ENCODE results near the gene SQOR.
A peak's percentile ranks its signal among the peaks of the same experiment; 100 is the strongest.
"Not testable (repeated sequence)": the region's sequence is repeated elsewhere in the genome, so short reads cannot be mapped to it uniquely, and the experiment has no call there.

The SQOR gene

DNA sequence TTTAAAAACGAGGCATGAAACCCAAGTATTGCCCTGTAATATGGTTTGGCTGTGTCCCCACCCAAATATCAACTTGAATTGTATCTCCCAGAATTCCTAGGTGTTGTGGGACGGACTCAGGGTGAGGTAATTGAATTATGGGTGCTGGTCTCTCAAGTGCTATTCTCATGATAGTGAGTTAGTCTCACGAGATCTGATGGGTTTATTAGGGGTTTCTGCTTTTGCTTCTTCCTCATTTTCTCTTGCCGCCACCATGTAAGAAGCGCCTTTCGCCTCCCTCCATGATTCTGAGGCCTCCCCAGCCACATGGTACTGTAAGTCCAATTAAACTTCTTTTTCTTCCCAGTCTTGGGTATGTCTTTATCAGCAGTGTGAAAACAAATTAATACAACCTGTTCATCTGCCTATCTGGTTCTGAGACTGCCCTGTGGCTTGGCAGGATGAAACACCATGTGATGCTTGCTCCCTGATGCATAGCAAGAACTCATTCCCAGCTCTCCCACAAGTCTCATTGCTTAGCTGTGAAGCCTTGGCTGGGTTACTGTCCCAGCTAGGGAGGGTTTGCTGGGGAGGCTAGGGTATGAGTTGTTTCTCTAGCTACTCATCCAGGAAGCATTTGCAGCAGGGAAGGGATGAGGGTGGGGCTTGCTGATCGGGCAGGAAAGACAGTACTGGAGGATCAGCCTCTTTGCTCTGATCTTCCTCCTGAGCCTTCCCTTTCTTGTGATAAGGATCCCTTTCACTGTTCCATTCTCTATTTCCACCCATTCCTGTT is 3.7 kb upstream of the SQOR start:
- FAIRE-seq, result peak; percentile 49
- DNase-seq (ENCODE audit: insufficient read length, low spot score), result no peak

GRCh38 chr15:45631776-45632175 is 3.1 kb upstream of the SQOR start:
- FAIRE-seq, result no peak
- no peak for DNase-seq (ENCODE audit: insufficient read length, low spot score)

GRCh38 chr15:45635191-45635638 is 386 bp downstream of the SQOR start:
- peak; percentile 91 for FAIRE-seq

GRCh38 chr15:45635763-45636292 is 999 bp downstream of the SQOR start:
- no peak for DNase-seq (ENCODE audit: insufficient read length, low spot score)
- no peak for FAIRE-seq

More at GRCh38 chr15:45635191-45635638, 386 bp downstream of the SQOR start:
- DNase-seq (ENCODE audit: insufficient read length, low spot score), result no peak

- FAIRE-seq, result no peak
- no peak for DNase-seq (ENCODE audit: insufficient read length, low spot score)
Measured at GRCh38 chr15:45637141-45637540, 2.3 kb downstream of the SQOR start.

GRCh38 chr15:45637552-45638033 is 2.8 kb downstream of the SQOR start:
- peak; percentile 52 for DNase-seq (ENCODE audit: insufficient read length, low spot score)
- peak; percentile 92 for FAIRE-seq

DNA sequence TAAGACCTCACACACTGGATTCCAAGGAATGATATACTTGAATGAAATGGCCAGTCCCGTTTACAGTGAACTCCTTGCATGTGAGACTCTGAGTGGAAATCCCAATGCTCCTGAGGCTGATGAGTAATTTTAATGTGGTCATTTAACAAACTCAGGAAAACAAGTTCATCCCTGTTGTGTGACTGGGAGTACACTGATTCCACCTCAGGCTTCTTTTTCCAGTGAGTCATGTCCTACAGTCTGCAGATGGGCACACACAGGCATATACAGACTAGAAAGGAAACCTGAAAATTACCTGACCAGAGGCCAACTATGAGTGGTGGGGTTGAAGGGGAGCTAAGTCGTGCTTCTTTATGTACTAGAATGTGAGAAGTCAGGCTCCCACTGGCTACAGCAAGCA is 5.8 kb downstream of the SQOR start:
- no peak for DNase-seq (ENCODE audit: insufficient read length, low spot score)
- no peak for FAIRE-seq

GRCh38 chr15:45641374-45641781 is 6.5 kb downstream of the SQOR start:
- FAIRE-seq, result no peak
- DNase-seq (ENCODE audit: insufficient read length, low spot score), result no peak

- DNase-seq (ENCODE audit: insufficient read length, low spot score), result no peak
- no peak for FAIRE-seq
Measured at GRCh38 chr15:45641999-45642932, 7.4 kb downstream of the SQOR start.

GRCh38 chr15:45644437-45644836 is 9.6 kb downstream of the SQOR start:
- DNase-seq (ENCODE audit: insufficient read length, low spot score), result no peak
- no peak for FAIRE-seq

- no peak for FAIRE-seq
Measured at GRCh38 chr15:45645026-45645980, 10.5 kb downstream of the SQOR start.

DNA sequence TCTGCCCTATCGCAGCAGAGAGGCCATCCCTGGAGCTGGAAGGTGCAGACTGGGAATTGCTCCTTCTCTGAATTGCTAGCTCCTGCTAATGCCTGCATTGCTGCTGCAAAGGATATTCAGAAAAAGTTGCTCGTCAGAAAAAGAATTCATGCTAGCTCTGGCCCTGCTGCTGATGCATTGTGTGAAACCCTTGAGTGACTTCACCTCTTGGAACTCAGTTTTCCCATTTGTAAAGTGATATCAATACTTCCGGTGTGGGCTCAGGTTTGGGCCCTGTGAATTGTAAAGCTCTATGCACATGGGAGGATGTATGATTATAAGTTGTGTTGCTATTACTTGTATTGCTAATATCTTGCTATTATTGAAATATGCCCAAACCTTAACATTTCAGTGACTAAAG is 11.4 kb downstream of the SQOR start:
- FAIRE-seq, result no peak

More at GRCh38 chr15:45645026-45645980, 10.5 kb downstream of the SQOR start:
- no peak for DNase-seq (ENCODE audit: insufficient read length, low spot score)

GRCh38 chr15:45647828-45648227 is 13.0 kb downstream of the SQOR start:
- FAIRE-seq, result no peak
- DNase-seq (ENCODE audit: insufficient read length, low spot score), result no peak

More for the DNA sequence above, 11.4 kb downstream of the SQOR start:
- no peak for DNase-seq (ENCODE audit: insufficient read length, low spot score)

GRCh38 chr15:45648521-45649200 is 13.8 kb downstream of the SQOR start:
- peak; percentile 8 for FAIRE-seq

GRCh38 chr15:45650007-45650406 is 15.2 kb downstream of the SQOR start:
- not testable (repeated sequence) for FAIRE-seq; DNase-seq (ENCODE audit: insufficient read length, low spot score)

More at GRCh38 chr15:45648521-45649200, 13.8 kb downstream of the SQOR start:
- DNase-seq (ENCODE audit: insufficient read length, low spot score), result no peak

DNA sequence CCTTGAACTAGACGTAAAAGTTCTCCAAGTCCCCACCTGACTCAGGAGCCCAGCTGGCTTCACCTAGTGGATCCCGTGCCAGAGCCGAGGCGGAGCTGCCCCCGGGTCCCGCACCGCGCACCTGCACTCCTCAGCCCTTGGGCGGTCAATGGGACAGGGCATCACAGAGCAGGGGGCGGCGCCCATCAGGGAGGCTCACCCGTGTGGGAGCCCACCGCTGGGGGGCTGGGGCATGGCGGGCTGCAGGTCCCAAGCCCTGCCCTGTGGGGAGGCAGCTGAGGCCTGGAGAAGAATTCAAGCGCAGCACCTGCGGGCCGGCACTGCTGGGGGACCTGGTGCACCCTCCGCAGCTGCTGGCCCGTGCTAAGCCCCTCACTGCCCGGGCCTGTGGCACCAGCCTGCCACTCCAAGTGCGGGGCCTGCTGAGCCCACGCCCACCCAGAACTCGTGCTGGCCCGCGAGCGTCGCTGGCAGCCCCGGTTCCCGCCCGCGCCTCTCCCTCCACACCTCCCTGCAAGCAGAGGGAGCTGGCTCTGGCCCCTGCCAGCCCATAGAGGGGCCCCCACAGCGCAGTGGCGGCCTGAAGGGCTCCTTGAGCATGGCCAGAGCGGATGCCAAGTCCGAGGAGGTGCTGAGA is 16.2 kb downstream of the SQOR start:
- no peak for FAIRE-seq
- DNase-seq (ENCODE audit: insufficient read length, low spot score), result no peak

DNA sequence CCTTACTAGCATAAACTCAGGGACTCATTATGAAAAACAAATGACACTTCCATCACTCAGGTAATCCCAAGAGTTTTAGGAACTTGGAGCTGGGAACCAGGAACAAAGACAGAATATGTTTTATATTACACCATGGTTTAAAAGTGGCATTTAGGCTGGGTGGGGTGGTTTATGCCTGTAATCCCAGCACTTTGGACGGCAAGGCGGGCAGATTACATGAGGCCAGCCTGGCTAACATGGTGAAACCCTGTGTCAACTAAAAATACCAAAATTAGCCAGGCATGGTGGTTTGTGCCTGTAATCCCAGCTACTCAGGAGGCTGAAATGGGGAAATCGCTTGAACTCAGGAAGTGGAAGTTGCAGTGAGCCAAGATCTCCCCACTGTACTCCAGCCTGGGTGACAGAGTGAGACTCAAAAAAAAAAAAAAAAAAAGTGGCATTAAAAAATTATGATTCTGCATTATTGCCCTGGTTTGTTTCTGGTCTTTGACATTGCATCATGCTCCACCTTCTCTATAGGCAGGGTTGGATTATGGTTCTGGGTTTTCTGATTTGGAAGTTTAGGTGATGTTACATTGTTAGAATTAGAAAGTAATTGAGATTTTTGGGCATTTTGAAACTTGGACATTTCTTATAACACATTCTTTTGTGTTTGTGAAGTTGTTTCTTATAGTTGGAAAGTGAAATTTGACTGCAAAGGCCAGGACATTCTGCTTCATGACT is 19.0 kb downstream of the SQOR start:
- FAIRE-seq (no peak), DNase-seq (ENCODE audit: insufficient read length, low spot score) (no peak)

GRCh38 chr15:45654749-45655148 is 19.9 kb downstream of the SQOR start:
- FAIRE-seq, result no peak
- no peak for DNase-seq (ENCODE audit: insufficient read length, low spot score)
